CD4-positive, CD25-positive, alpha-beta regulatory T cell (primary cell): Measurements from ENCODE around the gene ZNF141. TPM values are rescaled to one million over a fixed set of nuclear protein-coding genes. Genes with fewer than 3 reads are reported as not detected.
"Not testable (repeated sequence)": the region's sequence is repeated elsewhere in the genome, so short reads cannot be mapped to it uniquely, and the experiment has no call there.

Experiments used
- ATAC-seq, 2 donors: fragments of 150-1000 bp; cut with Tn5 transposase; one replicate each; pipeline ENCODE4 v1.10.0; 2021; ENCODE audit warnings: low read depth in 2 of 2, moderate number of reproducible peaks in 2 of 2, moderate library complexity in 1 of 2
- DNase-seq, 3 donors: peaks; one replicate each; pipeline versions ENCODE4 v3.0.0 to v3.0.0-alpha.2; 2012 to 2022; ENCODE audit warnings: mixed read lengths in 1 of 3
- H3K27ac ChIP-seq: one replicate; pipeline ENCODE4 v1.7.0; 2013; ENCODE audit warnings: mild to moderate bottlenecking, low read length; ENCODE audit not compliant: insufficient read depth, poor library complexity, severe bottlenecking
- H3K27me3 ChIP-seq: one replicate; pipeline ENCODE4 v1.7.0; 2013; ENCODE audit warnings: low read length; ENCODE audit not compliant: control insufficient read depth, insufficient read depth
- H3K36me3 ChIP-seq: one replicate; pipeline ENCODE4 v1.7.0; 2013; ENCODE audit warnings: mild to moderate bottlenecking, low read length, moderate library complexity; ENCODE audit not compliant: control insufficient read depth, insufficient read depth
- H3K4me1 ChIP-seq: 2 replicates; pipeline ENCODE4 v1.7.0; 2013; ENCODE audit warnings: mild to moderate bottlenecking, low read length; ENCODE audit not compliant: insufficient read depth, control insufficient read depth, poor library complexity, severe bottlenecking
- H3K4me3 ChIP-seq: one replicate; pipeline ENCODE4 v1.7.0; 2013; ENCODE audit warnings: low read depth, mild to moderate bottlenecking, low read length, moderate library complexity
- H3K9me3 ChIP-seq, 2 experiments: 1 replicate in 1 of 2; 2 replicates in 1 of 2; pipeline ENCODE4 v1.7.0; 2013; ENCODE audit warnings: low read length in 2 of 2, mild to moderate bottlenecking in 1 of 2, moderate library complexity in 1 of 2; ENCODE audit not compliant: control insufficient read depth in 2 of 2
- H3K27ac Mint-ChIP-seq, 3 donors: one replicate each; pipeline ENCODE4 v1.8.0; 2020 to 2022; ENCODE audit warnings: mild to moderate bottlenecking in 3 of 3, mixed read lengths in 3 of 3, moderate library complexity in 2 of 3
- H3K27me3 Mint-ChIP-seq: one replicate; pipeline ENCODE4 v1.8.0; 2022; ENCODE audit warnings: mild to moderate bottlenecking, mixed read lengths
- H3K36me3 Mint-ChIP-seq: one replicate; pipeline ENCODE4 v1.8.0; 2020; ENCODE audit warnings: mixed read lengths
- H3K4me1 Mint-ChIP-seq, 4 donors: one replicate each; pipeline ENCODE4 v1.8.0; 2020 to 2022; ENCODE audit warnings: mixed read lengths in 4 of 4, mild to moderate bottlenecking in 1 of 4
- H3K4me3 Mint-ChIP-seq, 4 donors: one replicate each; pipeline ENCODE4 v1.8.0; 2020 to 2022; ENCODE audit warnings: mild to moderate bottlenecking in 4 of 4, mixed read lengths in 4 of 4, moderate library complexity in 3 of 4
- H3K9me3 Mint-ChIP-seq, 7 donors: one replicate each; pipeline ENCODE4 v1.8.0; 2020 to 2022; ENCODE audit warnings: mixed read lengths in 7 of 7, mild to moderate bottlenecking in 3 of 7, moderate library complexity in 2 of 7
- polyA plus RNA-seq, 4 donors: library from polyadenylated mRNA; unstranded; fragments of 300-500 nt; fragmentation: Illumina TruSeq; gene quantifications; one replicate each; pipeline ENCODE4 v1.2.3, GENCODE V29; 2021
- total RNA-seq: library from RNA; stranded (reverse); gene quantifications from one replicate; pipeline ENCODE4 v1.2.3, GENCODE V29; 2022

ZNF141 gene
- total RNA-seq, result 17.3 TPM
- polyA plus RNA-seq, result 10 to 100 TPM in 3 of 4 donors, 1 to 10 TPM in 1; 8.2 to 12.0 (median 10.7) TPM

DNA sequence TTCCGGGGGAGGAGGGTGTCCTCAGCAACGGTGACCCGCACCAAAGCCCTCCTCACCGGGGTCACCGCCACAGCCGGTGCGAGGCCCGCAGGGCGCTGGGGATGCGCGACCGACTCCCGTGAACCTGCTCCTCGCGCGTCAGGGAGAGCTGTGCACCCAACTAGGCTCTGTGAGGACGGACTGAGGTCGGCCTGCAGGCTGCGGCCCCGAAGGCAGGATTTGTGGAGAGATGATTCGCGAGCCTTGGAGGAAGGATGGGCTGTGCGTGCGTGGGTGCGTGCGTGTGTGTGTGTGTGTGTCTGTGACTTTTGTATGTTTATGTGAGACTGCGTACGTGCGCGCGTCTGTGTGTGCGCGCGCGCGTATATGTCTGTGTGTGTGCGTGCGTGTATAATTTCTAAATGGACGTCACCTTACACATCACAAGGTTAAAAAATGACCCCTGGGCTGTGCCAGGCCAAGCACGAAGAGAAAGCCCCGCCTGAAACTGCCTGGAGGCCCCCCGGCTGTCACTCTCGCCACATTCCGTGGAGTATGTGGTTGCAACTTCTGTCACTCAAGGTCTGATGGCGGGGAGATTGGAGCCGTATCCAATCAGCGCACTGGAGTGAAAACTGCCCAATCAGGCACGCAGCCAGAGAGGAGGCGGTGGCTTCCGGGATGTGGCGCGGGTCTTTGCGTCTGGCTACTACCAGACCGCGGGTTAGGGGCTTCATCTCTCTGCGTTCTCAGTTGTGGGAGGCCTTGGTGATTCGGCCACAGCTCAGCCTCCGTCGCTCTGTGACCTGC is at the start of gene ZNF141:
ZNF141 (plus strand) TSS at position 672 of the 789 bp plus-strand sequence. CDS start 170 bp downstream, outside the sequence.
- peaks cover 20 to 37% of the 10 kb centered on the region in 2 experiments for H3K9me3 ChIP-seq
- peaks cover 7 to 44% (median 16%) of the 10 kb centered on the region in 4 donors for H3K4me1 Mint-ChIP-seq
- peak within 1 kb of the TSS; percentile 90 for H3K27ac ChIP-seq
- H3K4me3 ChIP-seq, result peak within 1 kb of the TSS; percentile 80
- peaks cover 17% of the 10 kb centered on the region for H3K36me3 ChIP-seq
- H3K9me3 Mint-ChIP-seq, result peaks cover 5 to 35% (median 28%) of the 10 kb centered on the region in 7 donors
- ATAC-seq, result peak; percentile 92 to 95
- H3K27me3 ChIP-seq, result no peaks in the 10 kb centered on the region
- peak; percentile 83 to 98 (median 93) for DNase-seq
- H3K36me3 Mint-ChIP-seq, result peaks cover 40% of the 10 kb centered on the region
- peaks cover 24% of the 10 kb centered on the region for H3K4me1 ChIP-seq
- H3K27me3 Mint-ChIP-seq, result peaks cover 5% of the 10 kb centered on the region
- peak within 1 kb of the TSS; percentile 96 to 100 (median 98) for H3K4me3 Mint-ChIP-seq
- peak within 1 kb of the TSS; percentile 99 for H3K27ac Mint-ChIP-seq

GRCh38 chr4:288891-289290 is 48.7 kb upstream of the ZNF141 start:
- Mint-ChIP-seq H3K27me3 (no peaks in the 10 kb centered on the region), H3K27ac (no peak overlapping the region), H3K9me3 (peaks cover 4 to 25% (median 12%) of the 10 kb centered on the region in 7 donors), H3K36me3 (no peaks in the 10 kb centered on the region), H3K4me1 (no peaks in the 10 kb centered on the region), H3K4me3 (no peak overlapping the region)
- Histone ChIP-seq H3K27ac (no peak overlapping the region), H3K27me3 (no peaks in the 10 kb centered on the region), H3K36me3 (no peaks in the 10 kb centered on the region), H3K9me3 (peaks cover 6 to 33% of the 10 kb centered on the region in 2 experiments), H3K4me1 (no peaks in the 10 kb centered on the region), H3K4me3 (no peak overlapping the region)
- DNase-seq (no peak), ATAC-seq (no peak)

DNA sequence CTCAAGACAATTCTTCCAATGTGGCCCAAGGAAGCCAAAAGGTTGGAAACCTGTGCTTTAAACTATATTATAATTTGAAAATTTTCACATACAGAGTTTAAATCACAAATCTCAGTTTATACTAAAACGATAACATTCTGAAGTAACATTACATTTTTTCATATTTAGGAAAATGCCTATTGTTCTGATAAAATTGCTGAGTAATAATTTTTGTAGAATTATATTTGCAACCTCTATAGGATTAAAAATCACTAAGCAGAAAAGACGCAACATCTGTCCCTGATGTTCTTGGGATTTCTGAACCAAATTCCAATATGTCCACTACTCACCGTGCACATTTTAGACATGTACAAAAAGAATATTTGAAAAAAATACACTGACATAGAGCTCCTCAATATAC is 42.9 kb upstream of the ZNF141 start:
- H3K4me1 Mint-ChIP-seq, result no peaks in the 10 kb centered on the region
- DNase-seq (no peak), ATAC-seq (no peak)
- no peak overlapping the region for H3K27ac Mint-ChIP-seq
- H3K9me3 ChIP-seq, result peaks cover 4 to 14% of the 10 kb centered on the region in 2 experiments
- H3K4me3 Mint-ChIP-seq, result no peak overlapping the region
- peaks cover 2 to 15% (median 6%) of the 10 kb centered on the region in 7 donors for H3K9me3 Mint-ChIP-seq
- no peaks in the 10 kb centered on the region for H3K4me1 ChIP-seq
- no peaks in the 10 kb centered on the region for H3K27me3 Mint-ChIP-seq
- H3K27me3 ChIP-seq, result no peaks in the 10 kb centered on the region
- H3K4me3 ChIP-seq, result no peak overlapping the region
- H3K36me3 Mint-ChIP-seq, result no peaks in the 10 kb centered on the region
- no peaks in the 10 kb centered on the region for H3K36me3 ChIP-seq
- no peak overlapping the region for H3K27ac ChIP-seq

DNA sequence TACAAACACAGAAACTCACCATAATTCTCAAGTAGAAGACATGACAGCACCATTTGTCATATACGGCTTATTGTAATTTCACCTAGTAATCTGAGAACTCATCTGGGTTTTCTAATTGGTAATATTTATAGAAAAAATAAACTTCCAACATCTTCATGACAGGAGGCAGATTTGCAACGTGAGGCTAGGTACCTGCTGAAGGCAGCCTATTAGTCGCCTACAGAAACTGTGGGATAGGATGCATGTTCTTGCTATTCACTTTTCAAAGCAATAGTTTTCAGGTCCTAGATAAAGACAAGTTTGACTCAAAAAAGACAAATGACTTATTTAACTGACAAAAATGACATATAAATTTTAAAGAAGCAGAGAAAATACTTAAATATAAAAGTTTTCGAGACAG is 35.2 kb upstream of the ZNF141 start:
- H3K4me1 Mint-ChIP-seq, result peaks cover 0 to 14% (median 3%) of the 10 kb centered on the region in 4 donors
- no peak for DNase-seq
- H3K27ac ChIP-seq, result no peak overlapping the region
- H3K36me3 Mint-ChIP-seq, result no peaks in the 10 kb centered on the region
- no peaks in the 10 kb centered on the region for H3K36me3 ChIP-seq
- H3K9me3 ChIP-seq, result peaks cover 12 to 26% of the 10 kb centered on the region in 2 experiments
- no peak overlapping the region for H3K27ac Mint-ChIP-seq
- no peak for ATAC-seq
- no peaks in the 10 kb centered on the region for H3K27me3 ChIP-seq
- H3K4me3 Mint-ChIP-seq, result no peak overlapping the region
- peaks cover 0 to 38% (median 15%) of the 10 kb centered on the region in 7 donors for H3K9me3 Mint-ChIP-seq
- no peaks in the 10 kb centered on the region for H3K4me1 ChIP-seq
- no peak overlapping the region for H3K4me3 ChIP-seq
- no peaks in the 10 kb centered on the region for H3K27me3 Mint-ChIP-seq

DNA sequence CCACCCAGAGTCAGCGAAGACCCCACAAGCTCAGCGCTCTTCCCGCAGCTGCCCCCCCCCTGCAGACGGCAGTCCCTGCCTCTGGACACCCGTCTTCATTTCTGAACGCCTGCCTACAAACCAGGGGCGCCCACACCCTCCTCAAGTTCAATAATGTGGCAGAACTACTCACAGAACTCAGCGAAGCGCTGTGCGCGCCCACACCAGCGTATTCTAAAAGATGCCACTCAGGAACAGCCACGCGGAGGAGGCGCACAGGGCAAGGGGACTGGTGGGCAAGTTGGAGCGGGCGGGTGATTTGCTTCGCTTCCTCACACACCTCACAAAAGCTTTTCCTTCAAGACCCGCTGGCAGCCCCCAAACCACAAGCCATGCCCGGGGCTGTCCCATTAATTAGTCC is 33.1 kb upstream of the ZNF141 start:
- not testable (repeated sequence) for H3K36me3 ChIP-seq, H3K36me3 Mint-ChIP-seq, H3K4me3 ChIP-seq, H3K27me3 ChIP-seq, H3K27ac Mint-ChIP-seq, ATAC-seq, H3K27me3 Mint-ChIP-seq, H3K27ac ChIP-seq, DNase-seq, H3K4me1 ChIP-seq
- peak overlapping the region in 2 of 4 donors; percentile 16 to 26 for H3K4me3 Mint-ChIP-seq
- peaks cover 18 to 31% of the 10 kb centered on the region in 2 experiments for H3K9me3 ChIP-seq
- H3K4me1 Mint-ChIP-seq, result peaks cover 0 to 14% (median 4%) of the 10 kb centered on the region in 4 donors
- peaks cover 0 to 47% (median 15%) of the 10 kb centered on the region in 7 donors for H3K9me3 Mint-ChIP-seq

DNA sequence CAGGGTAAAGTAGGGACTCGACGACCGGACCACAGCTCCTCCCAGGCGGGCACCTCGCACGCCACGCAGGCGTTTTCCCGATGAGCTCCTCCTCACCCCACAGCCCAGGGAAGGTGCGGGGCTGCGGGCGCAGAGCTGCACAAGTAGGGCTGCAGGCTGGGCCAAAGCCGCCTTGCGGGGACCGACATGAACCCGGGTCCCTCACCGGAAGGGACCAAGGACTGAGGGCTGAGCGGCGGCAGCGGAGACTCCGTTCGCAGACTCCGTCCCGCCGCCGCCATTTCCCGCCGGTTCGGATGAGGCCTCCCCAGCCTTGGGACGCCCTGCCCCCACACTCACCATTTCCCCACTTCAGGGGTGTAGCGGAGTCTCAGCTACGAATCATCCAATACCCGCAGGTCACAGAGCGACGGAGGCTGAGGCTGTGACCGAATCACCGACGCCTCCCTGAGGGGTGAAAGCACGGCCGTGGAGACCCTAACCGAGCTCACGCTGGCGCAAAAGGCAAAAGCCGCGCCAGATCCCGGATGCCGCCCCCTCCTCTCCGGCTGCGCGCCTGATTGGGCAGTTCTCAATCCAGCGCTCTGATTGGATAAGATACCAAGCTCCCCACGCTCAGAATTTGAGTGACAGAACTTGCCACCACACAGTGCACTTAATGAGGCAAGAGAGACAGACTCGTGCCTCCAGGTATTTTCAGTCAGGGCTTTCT is 32.5 kb upstream of the ZNF141 start, which contains the start of gene ZNF732:
ZNF732 (minus strand) TSS at position 506 of the 712 bp plus-strand sequence; CDS start at position 342, 164 bp downstream.
- H3K4me3 ChIP-seq, result no peak within 1 kb of the TSS
- peaks cover 0 to 49% (median 15%) of the 10 kb centered on the region in 7 donors for H3K9me3 Mint-ChIP-seq
- peaks cover 0 to 14% (median 4%) of the 10 kb centered on the region in 4 donors for H3K4me1 Mint-ChIP-seq
- H3K27ac Mint-ChIP-seq, result no peak within 1 kb of the TSS
- no peak within 1 kb of the TSS for H3K27ac ChIP-seq
- H3K4me3 Mint-ChIP-seq, result peak within 1 kb of the TSS in 2 of 4 donors; percentile 29 to 59
- H3K27me3 ChIP-seq, result no peaks in the 10 kb centered on the region
- peaks cover 19 to 31% of the 10 kb centered on the region in 2 experiments for H3K9me3 ChIP-seq
- ATAC-seq (no peak), DNase-seq (no peak)
- no peaks in the 10 kb centered on the region for H3K4me1 ChIP-seq
- no peaks in the 10 kb centered on the region for H3K36me3 ChIP-seq
- no peaks in the 10 kb centered on the region for H3K36me3 Mint-ChIP-seq
- no peaks in the 10 kb centered on the region for H3K27me3 Mint-ChIP-seq

- H3K27me3 Mint-ChIP-seq, result no peaks in the 10 kb centered on the region
- DNase-seq (peak in 1 of 3 donors; percentile 4), ATAC-seq (peak in 1 of 2 donors; percentile 24)
- peaks cover 23 to 34% of the 10 kb centered on the region in 2 experiments for H3K9me3 ChIP-seq
- no peaks in the 10 kb centered on the region for H3K27me3 ChIP-seq
- no peaks in the 10 kb centered on the region for H3K36me3 ChIP-seq
- H3K4me3 Mint-ChIP-seq, result peak overlapping the region in 1 of 4 donors; percentile 59
- no peak overlapping the region for H3K27ac ChIP-seq
- peaks cover 6% of the 10 kb centered on the region for H3K36me3 Mint-ChIP-seq
- H3K4me1 Mint-ChIP-seq, result peaks cover 0 to 14% (median 4%) of the 10 kb centered on the region in 4 donors
- H3K27ac Mint-ChIP-seq, result no peak overlapping the region
- no peak overlapping the region for H3K4me3 ChIP-seq
- no peaks in the 10 kb centered on the region for H3K4me1 ChIP-seq
- H3K9me3 Mint-ChIP-seq, result peaks cover 0 to 54% (median 17%) of the 10 kb centered on the region in 7 donors
Observed at GRCh38 chr4:306551-306961, 31.1 kb upstream of the ZNF141 start.
